Osteoblast (primary cell): Measurements from ENCODE around the gene GABRG3. TPM values are rescaled to one million over a fixed set of nuclear protein-coding genes. Genes with fewer than 3 reads are reported as not detected.

Experiments used
- DNase-seq: peaks from one replicate; pipeline ENCODE4 v3.0.0; 2011; ENCODE audit warnings: low spot score, mixed read lengths; ENCODE audit not compliant: insufficient read length; ENCODE audit errors: missing footprints
- H2AFZ ChIP-seq: 2 replicates; pipeline ENCODE4 v1.6.0; 2011; ENCODE audit warnings: mild to moderate bottlenecking, low read length
- H3K27ac ChIP-seq: 2 replicates; pipeline ENCODE4 v1.5.1; 2011; ENCODE audit warnings: mild to moderate bottlenecking, low read depth, low read length, moderate library complexity
- H3K27me3 ChIP-seq: 2 replicates; pipeline ENCODE4 v1.6.0; 2012; ENCODE audit warnings: mild to moderate bottlenecking, control low read depth, inconsistent platforms, low read length, moderate library complexity; ENCODE audit not compliant: insufficient read depth
- H3K36me3 ChIP-seq: 2 replicates; pipeline ENCODE4 v1.5.1; 2011; ENCODE audit warnings: mild to moderate bottlenecking, low read length, control low read depth, moderate library complexity; ENCODE audit not compliant: insufficient read depth
- H3K4me1 ChIP-seq: 2 replicates; pipeline ENCODE4 v1.5.1; 2011; ENCODE audit warnings: mild to moderate bottlenecking, low read length, control low read depth, moderate library complexity; ENCODE audit not compliant: insufficient read depth
- H3K4me2 ChIP-seq: 2 replicates; pipeline ENCODE4 v1.6.0; 2011; ENCODE audit warnings: mild to moderate bottlenecking, low read length; ENCODE audit not compliant: insufficient read depth
- H3K4me3 ChIP-seq: fragments of 200-600 bp; sonication (generic); 3 replicates; pipeline ENCODE4 v1.5.1; 2012; ENCODE audit warnings: mild to moderate bottlenecking, low read length, inconsistent platforms; ENCODE audit not compliant: insufficient read depth
- H3K79me2 ChIP-seq: 2 replicates; pipeline ENCODE4 v1.6.0; 2012; ENCODE audit warnings: mild to moderate bottlenecking, low read length, control low read depth, inconsistent platforms; ENCODE audit not compliant: insufficient read depth
- H3K9me3 ChIP-seq: 2 replicates; pipeline ENCODE4 v1.5.1; 2011; ENCODE audit warnings: low read depth, low read length, control low read depth
- H4K20me1 ChIP-seq: 2 replicates; pipeline ENCODE4 v1.6.0; 2012; ENCODE audit warnings: mild to moderate bottlenecking, low read length, control low read depth; ENCODE audit not compliant: insufficient read depth
- total RNA-seq: library from RNA; depleted of rRNA; stranded (reverse); fragments of >200 nt; gene quantifications from 2 replicates; pipeline ENCODE4 v1.2.3, GENCODE V29; 2012
- TF ChIP-seq, protein P1 (sequence below): IDR thresholded peaks from 2 replicates; pipeline ENCODE4 v1.5.1; 2011; ENCODE audit warnings: mild to moderate bottlenecking, low read depth, low read length, moderate library complexity; ENCODE audit errors: extremely low read depth

GABRG3 gene
- total RNA-seq, 1 donor = not detected

- no peaks in the 10 kb centered on the region for H4K20me1 ChIP-seq
- H3K4me2 ChIP-seq = no peak overlapping the region
- DNase-seq = no peak
- TF ChIP-seq, protein P1, sequence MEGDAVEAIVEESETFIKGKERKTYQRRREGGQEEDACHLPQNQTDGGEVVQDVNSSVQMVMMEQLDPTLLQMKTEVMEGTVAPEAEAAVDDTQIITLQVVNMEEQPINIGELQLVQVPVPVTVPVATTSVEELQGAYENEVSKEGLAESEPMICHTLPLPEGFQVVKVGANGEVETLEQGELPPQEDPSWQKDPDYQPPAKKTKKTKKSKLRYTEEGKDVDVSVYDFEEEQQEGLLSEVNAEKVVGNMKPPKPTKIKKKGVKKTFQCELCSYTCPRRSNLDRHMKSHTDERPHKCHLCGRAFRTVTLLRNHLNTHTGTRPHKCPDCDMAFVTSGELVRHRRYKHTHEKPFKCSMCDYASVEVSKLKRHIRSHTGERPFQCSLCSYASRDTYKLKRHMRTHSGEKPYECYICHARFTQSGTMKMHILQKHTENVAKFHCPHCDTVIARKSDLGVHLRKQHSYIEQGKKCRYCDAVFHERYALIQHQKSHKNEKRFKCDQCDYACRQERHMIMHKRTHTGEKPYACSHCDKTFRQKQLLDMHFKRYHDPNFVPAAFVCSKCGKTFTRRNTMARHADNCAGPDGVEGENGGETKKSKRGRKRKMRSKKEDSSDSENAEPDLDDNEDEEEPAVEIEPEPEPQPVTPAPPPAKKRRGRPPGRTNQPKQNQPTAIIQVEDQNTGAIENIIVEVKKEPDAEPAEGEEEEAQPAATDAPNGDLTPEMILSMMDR = no peak
- no peak overlapping the region for H3K27ac ChIP-seq
- no peak overlapping the region for H2AFZ ChIP-seq
- no peak overlapping the region for H3K4me3 ChIP-seq
- H3K9me3 ChIP-seq = no peaks in the 10 kb centered on the region
- H3K4me1 ChIP-seq = no peaks in the 10 kb centered on the region
- no peaks in the 10 kb centered on the region for H3K27me3 ChIP-seq
- no peaks in the 10 kb centered on the region for H3K36me3 ChIP-seq
- no peaks in the 10 kb centered on the region for H3K79me2 ChIP-seq
Observed at GRCh38 chr15:27095886-27096624, 125.1 kb downstream of the GABRG3 start.

DNA sequence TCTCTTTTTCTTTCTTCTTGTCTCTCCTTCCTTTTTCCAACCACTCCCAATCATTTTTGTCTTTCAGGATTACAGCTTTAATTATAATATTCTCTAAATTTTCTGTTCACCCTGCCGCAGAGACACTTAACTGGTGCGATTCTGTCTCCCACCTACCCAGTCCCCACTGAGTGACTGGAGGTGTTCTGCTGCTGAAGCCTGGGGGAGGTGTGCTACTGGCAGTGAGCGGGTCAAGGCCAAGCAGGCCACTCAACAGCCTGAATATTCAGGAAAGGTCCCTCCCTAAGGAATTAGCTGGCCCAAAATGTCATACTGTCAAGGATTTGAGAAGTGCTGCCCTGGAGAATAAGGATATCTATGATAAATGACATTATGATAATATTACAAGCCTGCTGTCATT, 126.5 kb downstream of the GABRG3 start:
- Histone ChIP-seq H3K4me2 (no peak overlapping the region), H3K36me3 (no peaks in the 10 kb centered on the region), H3K27ac (no peak overlapping the region), H3K27me3 (no peaks in the 10 kb centered on the region), H2AFZ (no peak overlapping the region), H3K4me3 (no peak overlapping the region), H3K79me2 (no peaks in the 10 kb centered on the region), H4K20me1 (no peaks in the 10 kb centered on the region), H3K4me1 (no peaks in the 10 kb centered on the region), H3K9me3 (no peaks in the 10 kb centered on the region)
- TF ChIP-seq, protein P1 = no peak
- DNase-seq = no peak

GRCh38 chr15:27101982-27102381, 131.0 kb downstream of the GABRG3 start:
- Histone ChIP-seq H3K4me2 (no peak overlapping the region), H3K79me2 (no peaks in the 10 kb centered on the region), H2AFZ (no peak overlapping the region), H3K27ac (no peak overlapping the region), H3K4me1 (no peaks in the 10 kb centered on the region), H3K36me3 (no peaks in the 10 kb centered on the region), H3K27me3 (no peaks in the 10 kb centered on the region), H3K9me3 (no peaks in the 10 kb centered on the region), H3K4me3 (no peak overlapping the region), H4K20me1 (no peaks in the 10 kb centered on the region)
- TF ChIP-seq, protein P1 = no peak
- no peak for DNase-seq

- no peak overlapping the region for H3K4me3 ChIP-seq
- peaks cover 2% of the 10 kb centered on the region for H3K9me3 ChIP-seq
- no peaks in the 10 kb centered on the region for H3K36me3 ChIP-seq
- no peaks in the 10 kb centered on the region for H3K4me1 ChIP-seq
- H2AFZ ChIP-seq = no peak overlapping the region
- no peaks in the 10 kb centered on the region for H3K79me2 ChIP-seq
- no peaks in the 10 kb centered on the region for H3K27me3 ChIP-seq
- no peaks in the 10 kb centered on the region for H4K20me1 ChIP-seq
- H3K27ac ChIP-seq = no peak overlapping the region
- no peak for DNase-seq
- no peak overlapping the region for H3K4me2 ChIP-seq
- TF ChIP-seq, protein P1 = no peak
Observed at GRCh38 chr15:27111323-27111722, 140.3 kb downstream of the GABRG3 start.
